Upper lobe of right lung (tissue), 1 donor: ENCODE results near the gene LRMDA. TPM values are rescaled to one million over a fixed set of nuclear protein-coding genes. Genes with fewer than 3 reads are reported as not detected.
"Not testable (repeated sequence)": the region's sequence is repeated elsewhere in the genome, so short reads cannot be mapped to it uniquely, and the experiment has no call there.

ENCODE experiments used
- ATAC-seq: fragments of 200-7000 bp; cut with Tn5 transposase; one replicate; pipeline ENCODE4 v1.9.1; 2020; ENCODE audit warnings: mild to moderate bottlenecking, moderate library complexity
- DNase-seq: peaks from one replicate; pipeline ENCODE4 v3.0.0-alpha.2; 2020
- H3K27ac ChIP-seq: fragments of 200-600 bp; one replicate; pipeline ENCODE4 v1.8.0; 2022
- H3K27me3 ChIP-seq: fragments of 200-600 bp; one replicate; pipeline ENCODE4 v1.8.0; 2022; ENCODE audit warnings: mild to moderate bottlenecking
- H3K36me3 ChIP-seq: fragments of 200-600 bp; one replicate; pipeline ENCODE4 v1.8.0; 2022
- H3K4me1 ChIP-seq: fragments of 200-600 bp; one replicate; pipeline ENCODE4 v1.8.0; 2022
- H3K4me3 ChIP-seq: fragments of 200-600 bp; one replicate; pipeline ENCODE4 v1.8.0; 2022; ENCODE audit warnings: mild to moderate bottlenecking
- H3K9me3 ChIP-seq: fragments of 200-600 bp; one replicate; pipeline ENCODE4 v1.8.0; 2022
- intact Hi-C: fragments of 100-400 bp; cut with DNase I; formaldehyde crosslinking; loops from one replicate; pipeline ENCODE4 v1.11.0; 2022
- microRNA-seq: library from miRNA; unstranded; fragments of <30 nt; microRNA quantifications from one replicate; pipeline ENCODE4 v1.2.0, GENCODE V29; 2020; ENCODE audit warnings: borderline microRNAs expressed
- total RNA-seq: library from RNA; stranded (reverse); fragmentation: NEBNext Ultra II Directional; extraction: Animal tissue kit (Norgen Biotek cat#: 25700); gene quantifications from one replicate; pipeline ENCODE4 v1.2.1, GENCODE V29; 2021
- TF ChIP-seq, protein P1 (sequence below): fragments of 200-600 bp; IDR thresholded peaks from one replicate; pipeline ENCODE4 v1.8.0; 2022; ENCODE audit warnings: antibody characterized with exemption
- donor health status: DM: no; HTN: yes; CAD: no; lungs with severe emphysema.

The LRMDA gene
- total RNA-seq, 1 donor from 2014 or later = 20.0 TPM

DNA sequence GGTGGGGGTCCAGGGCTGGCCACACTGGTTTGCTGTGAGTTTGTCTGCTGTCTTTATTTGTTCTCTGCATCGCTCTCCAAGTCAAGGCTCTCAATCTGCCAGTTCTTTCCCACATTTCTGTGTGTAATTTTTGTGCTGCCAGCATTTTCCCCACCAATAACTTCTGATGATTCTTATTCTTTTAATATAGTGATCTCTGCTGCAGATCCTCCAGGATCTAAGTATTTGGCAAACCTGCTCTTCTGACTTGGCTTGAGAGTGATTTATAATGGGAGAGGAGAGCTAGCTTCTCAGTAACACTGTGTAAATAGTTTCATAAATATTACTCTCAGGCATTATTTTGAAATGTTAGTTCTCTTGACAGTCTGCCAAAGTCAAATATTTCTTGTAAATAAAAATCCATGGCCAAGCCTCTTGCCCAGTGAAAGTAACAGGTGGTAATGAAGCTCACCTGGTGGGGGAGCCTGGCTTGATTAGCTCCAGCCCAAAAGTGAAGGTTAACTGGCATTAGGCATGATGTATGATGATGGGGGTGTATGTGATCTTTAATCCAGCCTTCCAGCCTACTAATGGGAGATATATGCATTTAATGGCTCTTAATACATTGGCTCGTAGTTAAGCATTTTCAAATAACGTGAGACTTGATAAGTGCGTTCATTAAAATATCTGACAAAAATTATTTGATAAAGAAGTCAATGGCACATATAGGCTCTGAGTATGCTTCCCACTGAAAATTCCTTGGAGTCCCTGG lies 1150.3 kb downstream of the LRMDA start:
- DNase-seq (no peak), ATAC-seq (peak; percentile 67)
- Histone ChIP-seq H3K27me3 (no peaks in the 10 kb centered on the region), H3K4me3 (no peak overlapping the region), H3K9me3 (no peaks in the 10 kb centered on the region), H3K4me1 (peaks cover 9% of the 10 kb centered on the region), H3K27ac (peak overlapping the region; percentile 53), H3K36me3 (no peaks in the 10 kb centered on the region)
- TF ChIP-seq, protein P1, sequence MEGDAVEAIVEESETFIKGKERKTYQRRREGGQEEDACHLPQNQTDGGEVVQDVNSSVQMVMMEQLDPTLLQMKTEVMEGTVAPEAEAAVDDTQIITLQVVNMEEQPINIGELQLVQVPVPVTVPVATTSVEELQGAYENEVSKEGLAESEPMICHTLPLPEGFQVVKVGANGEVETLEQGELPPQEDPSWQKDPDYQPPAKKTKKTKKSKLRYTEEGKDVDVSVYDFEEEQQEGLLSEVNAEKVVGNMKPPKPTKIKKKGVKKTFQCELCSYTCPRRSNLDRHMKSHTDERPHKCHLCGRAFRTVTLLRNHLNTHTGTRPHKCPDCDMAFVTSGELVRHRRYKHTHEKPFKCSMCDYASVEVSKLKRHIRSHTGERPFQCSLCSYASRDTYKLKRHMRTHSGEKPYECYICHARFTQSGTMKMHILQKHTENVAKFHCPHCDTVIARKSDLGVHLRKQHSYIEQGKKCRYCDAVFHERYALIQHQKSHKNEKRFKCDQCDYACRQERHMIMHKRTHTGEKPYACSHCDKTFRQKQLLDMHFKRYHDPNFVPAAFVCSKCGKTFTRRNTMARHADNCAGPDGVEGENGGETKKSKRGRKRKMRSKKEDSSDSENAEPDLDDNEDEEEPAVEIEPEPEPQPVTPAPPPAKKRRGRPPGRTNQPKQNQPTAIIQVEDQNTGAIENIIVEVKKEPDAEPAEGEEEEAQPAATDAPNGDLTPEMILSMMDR = no peak
- intact Hi-C loops = no loop called here

DNA sequence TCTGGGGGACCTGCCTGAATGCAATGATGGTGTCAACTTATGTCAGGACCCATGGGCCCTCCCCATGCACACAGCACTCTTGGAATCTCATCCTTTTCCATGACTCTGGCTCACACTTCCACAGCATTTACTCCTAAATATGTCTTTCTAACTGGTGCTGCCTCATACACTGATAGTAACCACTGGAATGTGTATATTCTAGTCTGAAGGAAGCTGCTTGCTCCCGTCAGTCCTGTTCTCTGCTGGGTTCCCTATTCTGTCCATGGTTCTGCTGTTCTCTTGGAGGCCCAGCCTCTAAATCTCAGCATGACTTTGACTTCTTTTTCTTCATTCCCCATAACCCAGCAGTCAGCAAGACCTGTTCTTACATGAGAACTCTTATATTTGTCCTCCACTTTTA lies 1151.1 kb downstream of the LRMDA start:
- Histone ChIP-seq H3K9me3 (no peaks in the 10 kb centered on the region), H3K4me3 (no peak overlapping the region), H3K4me1 (peaks cover 9% of the 10 kb centered on the region), H3K36me3 (no peaks in the 10 kb centered on the region), H3K27me3 (no peaks in the 10 kb centered on the region), H3K27ac (peak overlapping the region; percentile 53)
- intact Hi-C loops = no loop called here
- ATAC-seq (no peak), DNase-seq (no peak)
- TF ChIP-seq, protein P1 = no peak

DNA sequence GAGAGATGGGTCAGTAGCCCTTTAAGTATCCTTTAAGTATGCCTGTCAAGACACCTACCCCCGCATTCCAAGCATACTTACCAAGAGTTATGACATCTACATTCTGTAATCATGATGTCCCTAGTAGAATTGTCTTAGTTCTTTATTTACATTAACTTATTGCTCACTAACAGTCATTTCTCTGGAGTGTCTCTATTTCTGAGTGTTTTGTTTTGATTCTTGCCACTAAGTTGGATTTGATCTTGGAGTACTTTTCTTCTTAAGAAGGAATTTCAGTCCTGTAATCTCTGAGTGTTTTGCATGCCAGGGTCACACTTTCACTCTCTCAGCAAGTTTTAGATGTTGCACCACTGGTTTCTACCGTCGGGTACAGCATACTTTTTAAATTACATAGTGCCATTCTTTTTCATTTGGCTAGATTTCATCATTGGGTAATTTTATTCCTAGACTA lies 1152.3 kb downstream of the LRMDA start:
- Histone ChIP-seq H3K4me3 (no peak overlapping the region), H3K27me3 (no peaks in the 10 kb centered on the region), H3K4me1 (peaks cover 9% of the 10 kb centered on the region), H3K27ac (peak overlapping the region; percentile 53), H3K9me3 (no peaks in the 10 kb centered on the region), H3K36me3 (no peaks in the 10 kb centered on the region)
- ATAC-seq (peak; percentile 89), DNase-seq (no peak)
- TF ChIP-seq, protein P1 = no peak
- intact Hi-C loops = no loop called here

DNA sequence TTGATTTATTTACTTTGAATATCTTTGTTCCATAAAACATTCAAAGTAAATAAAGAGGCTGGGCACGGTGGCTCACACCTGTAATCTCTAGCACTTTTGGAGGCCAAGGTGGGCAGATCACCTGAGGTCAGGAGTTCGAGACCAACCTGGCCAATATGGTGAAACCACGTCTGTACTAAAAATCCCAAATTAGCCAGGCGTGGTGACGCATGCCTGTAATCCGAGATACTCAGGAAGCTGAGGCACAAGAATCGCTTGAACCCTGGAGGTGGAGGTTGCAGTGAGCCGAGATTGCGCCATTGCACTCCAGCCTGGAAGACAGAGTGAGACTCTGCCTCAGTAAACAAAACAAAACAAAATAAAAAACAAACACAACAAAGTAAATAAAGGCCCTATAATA lies 1153.0 kb downstream of the LRMDA start:
- H3K27ac ChIP-seq = peak overlapping the region; percentile 43
- intact Hi-C loops = not testable (repeated sequence)

More for the DNA sequence above, 1153.0 kb downstream of the LRMDA start:
- not testable (repeated sequence) for H3K4me3 ChIP-seq, H3K36me3 ChIP-seq, ATAC-seq, DNase-seq, H3K27me3 ChIP-seq, H3K4me1 ChIP-seq, H3K9me3 ChIP-seq

Small RNAs within 50 kb of the gene (microRNA-seq; reads per million reads assigned to microRNA genes)
- not detected for gene MIR606

Other genes with a start within 250 kb of the LRMDA start
- gene VDAC2, start 220.8 kb upstream of the LRMDA start, total RNA-seq = 119 TPM
- gene COMTD1, start 195.7 kb upstream of the LRMDA start, total RNA-seq = 21.8 TPM
- gene ZNF503, start 29.9 kb upstream of the LRMDA start, total RNA-seq = 36.2 TPM